ENCODE data around the gene KCNK6. TPM values are rescaled to one million over a fixed set of nuclear protein-coding genes. Genes with fewer than 3 reads are reported as not detected.
"Not testable (repeated sequence)": the region's sequence is repeated elsewhere in the genome, so short reads cannot be mapped to it uniquely, and the experiment has no call there.

Gene KCNK6
- total RNA-seq, 1 experiment from 2014 or later = 6.1 TPM

DNA sequence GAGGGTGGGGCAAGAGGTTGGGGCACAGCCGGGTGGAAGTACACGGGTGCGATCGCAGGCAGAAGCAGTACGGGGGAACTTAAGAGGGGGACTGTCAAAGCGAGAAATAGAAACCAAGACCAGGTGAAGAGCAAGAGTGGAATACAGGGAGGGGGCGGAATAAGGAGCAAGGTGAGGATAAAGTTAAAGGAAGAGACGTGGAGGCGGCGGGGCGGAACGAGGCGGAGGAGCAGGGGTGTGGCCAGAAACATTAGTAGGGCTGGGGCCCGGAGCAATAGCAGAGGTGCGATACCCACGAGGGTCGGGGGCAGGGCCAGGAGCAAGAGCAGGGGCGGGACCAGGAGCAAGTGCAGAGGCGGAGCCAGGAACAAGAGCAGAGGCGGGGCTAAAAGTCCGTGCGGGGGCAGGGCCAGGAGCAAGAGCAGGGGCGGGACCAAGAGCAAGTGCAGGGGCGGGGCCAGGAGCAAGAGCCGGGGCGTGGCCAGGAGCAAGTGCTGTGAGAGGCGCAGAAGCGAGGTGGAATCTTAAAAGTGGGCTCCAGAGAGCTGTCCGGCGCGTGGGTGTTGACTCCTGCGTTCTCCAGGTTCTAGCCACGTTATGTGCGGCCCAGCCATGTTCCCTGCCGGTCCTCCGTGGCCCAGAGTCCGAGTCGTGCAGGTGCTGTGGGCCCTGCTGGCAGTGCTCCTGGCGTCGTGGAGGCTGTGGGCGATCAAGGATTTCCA is 17.2 kb downstream of the KCNK6 start:
- Histone ChIP-seq H3K4me1 (peaks cover 21% of the 10 kb centered on the region), H3K36me3 (ENCODE audit: control insufficient read depth, insufficient read depth, low read length) (no peaks in the 10 kb centered on the region), H3K27me3 (replicated peaks; ENCODE audit: control insufficient read depth, insufficient read depth, low read length) (no peaks in the 10 kb centered on the region), H3K4me3 (ENCODE audit: low read depth, low read length) (peak overlapping the region; percentile 93), H3K9me3 (no peaks in the 10 kb centered on the region)
- BruUV-seq (replicated peaks) = no TSS peak
- TF ChIP-seq CTCF (IDR thresholded peaks at IDR 0.05; ENCODE audit: insufficient read depth in 1 of 2, low read depth in 1 of 2, low read length in 1 of 2, severe bottlenecking in 1 of 2, unreplicated experiment in 1 of 2) = no peak
- peak; percentile 98 for DNase-seq
- H3K36me3 Mint-ChIP-seq (ENCODE audit: insufficient read depth, unreplicated experiment) = peaks cover 15% of the 10 kb centered on the region
- ChIA-PET CTCF (interaction anchor here (0.9 to 1.2 kb wide), 4 partner anchors 17 to 66 kb away, joined by 3 to 9 read pairs (median 5); partner anchors contain the start of genes FAM98C, KCNK6 and PSMD8), POLR2A (interaction anchor here (0.6 to 2.1 kb wide), 3 partner anchors 38 to 73 kb away, joined by 6 to 7 read pairs (median 7); partner anchors contain the start of genes PSMD8 and SPINT2)
- H3K9me3 Mint-ChIP-seq (ENCODE audit: unreplicated experiment) = no peaks in the 10 kb centered on the region
- H3K4me3 Mint-ChIP-seq (ENCODE audit: unreplicated experiment) = peak overlapping the region; percentile 93
- intact Hi-C loops (cut with micrococcal nuclease; ENCODE audit: unreplicated experiment) = loop anchor here (1.0 to 2.0 kb wide), 4 partner anchors 26 to 430 kb away; partner anchors contain the start of genes PSMD8, SIPA1L3 and WDR87
- H3K27ac Mint-ChIP-seq (ENCODE audit: unreplicated experiment) = peak overlapping the region; percentile 73
- no peaks in the 10 kb centered on the region for H3K27me3 Mint-ChIP-seq (ENCODE audit: insufficient read depth, unreplicated experiment)
- peaks cover 7% of the 10 kb centered on the region for H3K4me1 Mint-ChIP-seq (ENCODE audit: low read depth, unreplicated experiment)

DNA sequence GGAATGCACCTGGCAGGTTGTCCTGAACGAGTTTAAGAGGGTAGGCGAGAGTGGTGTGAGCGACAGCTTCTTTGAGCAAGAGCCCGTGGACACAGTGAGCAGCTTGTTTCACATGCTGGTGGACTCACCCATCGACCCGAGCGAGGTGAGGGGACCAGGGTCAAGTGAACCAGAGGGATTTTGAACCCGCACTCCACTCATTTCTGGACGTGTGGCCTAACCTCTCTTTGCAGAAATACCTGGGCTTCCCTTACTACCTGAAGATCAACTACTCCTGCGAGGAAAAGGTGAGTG is 17.7 kb downstream of the KCNK6 start:
- DNase-seq = no peak
- TSS peak; percentile 68 for BruUV-seq (replicated peaks)
- POLR2A ChIA-PET = interaction anchor here (0.6 to 2.1 kb wide), 3 partner anchors 37 to 73 kb away, joined by 6 to 7 read pairs (median 7); partner anchors contain the start of genes PSMD8 and SPINT2

GRCh38 chr19:38339011-38339410 is 19.4 kb downstream of the KCNK6 start:
- intact Hi-C loops (cut with micrococcal nuclease; ENCODE audit: unreplicated experiment); H3K9me3 Mint-ChIP-seq (ENCODE audit: unreplicated experiment); H3K27me3 Mint-ChIP-seq (ENCODE audit: insufficient read depth, unreplicated experiment); H3K4me1 Mint-ChIP-seq (ENCODE audit: low read depth, unreplicated experiment); H3K4me3 ChIP-seq (ENCODE audit: low read depth, low read length); H3K27me3 ChIP-seq (replicated peaks; ENCODE audit: control insufficient read depth, insufficient read depth, low read length); H3K36me3 ChIP-seq (ENCODE audit: control insufficient read depth, insufficient read depth, low read length); H3K9me3 ChIP-seq: not testable (repeated sequence)
- peak; percentile 69 to 83 for DNase-seq
- Mint-ChIP-seq H3K4me3 (ENCODE audit: unreplicated experiment) (peak overlapping the region; percentile 52), H3K36me3 (ENCODE audit: insufficient read depth, unreplicated experiment) (peaks cover 21% of the 10 kb centered on the region), H3K27ac (ENCODE audit: unreplicated experiment) (peak overlapping the region; percentile 77)
- CTCF ChIA-PET = interaction anchor here (0.7 to 1.2 kb wide), 2 partner anchors 64 to 344 kb away, joined by 3 read pairs; partner anchors contain the start of gene FAM98C
- BruUV-seq (replicated peaks) = TSS peak; percentile 14
- peaks cover 21% of the 10 kb centered on the region for H3K4me1 ChIP-seq
- POLR2A ChIA-PET = interaction anchor here (0.5 to 1.9 kb wide), 2 partner anchors 19 to 35 kb away, joined by 5 read pairs; partner anchors contain the start of gene PSMD8

More for the DNA sequence above, 17.7 kb downstream of the KCNK6 start:
- H3K9me3 Mint-ChIP-seq (ENCODE audit: unreplicated experiment) = no peaks in the 10 kb centered on the region
- CTCF ChIA-PET = interaction anchor here (1.0 to 1.2 kb wide), 3 partner anchors 24 to 66 kb away, joined by 3 to 9 read pairs (median 7); partner anchors contain the start of genes FAM98C and PSMD8
- Histone ChIP-seq H3K36me3 (ENCODE audit: control insufficient read depth, insufficient read depth, low read length) (no peaks in the 10 kb centered on the region), H3K4me3 (ENCODE audit: low read depth, low read length) (peak overlapping the region; percentile 93), H3K4me1 (peaks cover 21% of the 10 kb centered on the region), H3K9me3 (no peaks in the 10 kb centered on the region), H3K27me3 (replicated peaks; ENCODE audit: control insufficient read depth, insufficient read depth, low read length) (no peaks in the 10 kb centered on the region)
- intact Hi-C loops (cut with micrococcal nuclease; ENCODE audit: unreplicated experiment) = loop anchor here (1.0 to 2.0 kb wide), 2 partner anchors 25 to 431 kb away; partner anchors contain the start of genes SIPA1L3 and WDR87
- H3K27ac Mint-ChIP-seq (ENCODE audit: unreplicated experiment) = peak overlapping the region; percentile 73
- peaks cover 15% of the 10 kb centered on the region for H3K36me3 Mint-ChIP-seq (ENCODE audit: insufficient read depth, unreplicated experiment)
- peaks cover 7% of the 10 kb centered on the region for H3K4me1 Mint-ChIP-seq (ENCODE audit: low read depth, unreplicated experiment)
- H3K27me3 Mint-ChIP-seq (ENCODE audit: insufficient read depth, unreplicated experiment) = no peaks in the 10 kb centered on the region
- no peak for TF ChIP-seq CTCF (IDR thresholded peaks at IDR 0.05; ENCODE audit: insufficient read depth in 1 of 2, low read depth in 1 of 2, low read length in 1 of 2, severe bottlenecking in 1 of 2, unreplicated experiment in 1 of 2)
- peak overlapping the region; percentile 93 for H3K4me3 Mint-ChIP-seq (ENCODE audit: unreplicated experiment)

Data from Caco-2 (cell line).